Measurements from ENCODE around the gene HMG20A. TPM values are rescaled to one million over a fixed set of nuclear protein-coding genes. Genes with fewer than 3 reads are reported as not detected.

Gene HMG20A
- total and polyA plus RNA-seq, 2 experiments from 2014 or later = 17.8 to 57.8 TPM

DNA sequence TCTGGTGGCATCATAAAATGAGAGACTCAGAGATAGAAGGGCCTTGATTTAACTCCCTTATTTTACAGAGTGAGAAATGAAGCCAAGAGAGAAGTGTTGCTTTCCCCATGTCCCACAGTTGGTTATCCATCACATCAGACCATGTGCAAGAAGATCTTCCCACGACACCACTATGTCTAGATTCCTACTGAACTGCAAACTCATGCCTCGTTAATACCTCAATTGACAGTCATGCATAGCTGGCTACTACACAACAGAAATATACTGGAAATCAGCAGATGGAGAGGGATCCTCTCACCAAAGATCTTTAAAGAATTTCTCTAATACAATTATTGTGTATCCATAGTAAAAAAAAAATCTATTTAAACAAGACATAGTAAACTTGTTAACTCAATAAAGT is 34.1 kb upstream of the HMG20A start (continued):
- TF ChIP-seq, protein P1, sequence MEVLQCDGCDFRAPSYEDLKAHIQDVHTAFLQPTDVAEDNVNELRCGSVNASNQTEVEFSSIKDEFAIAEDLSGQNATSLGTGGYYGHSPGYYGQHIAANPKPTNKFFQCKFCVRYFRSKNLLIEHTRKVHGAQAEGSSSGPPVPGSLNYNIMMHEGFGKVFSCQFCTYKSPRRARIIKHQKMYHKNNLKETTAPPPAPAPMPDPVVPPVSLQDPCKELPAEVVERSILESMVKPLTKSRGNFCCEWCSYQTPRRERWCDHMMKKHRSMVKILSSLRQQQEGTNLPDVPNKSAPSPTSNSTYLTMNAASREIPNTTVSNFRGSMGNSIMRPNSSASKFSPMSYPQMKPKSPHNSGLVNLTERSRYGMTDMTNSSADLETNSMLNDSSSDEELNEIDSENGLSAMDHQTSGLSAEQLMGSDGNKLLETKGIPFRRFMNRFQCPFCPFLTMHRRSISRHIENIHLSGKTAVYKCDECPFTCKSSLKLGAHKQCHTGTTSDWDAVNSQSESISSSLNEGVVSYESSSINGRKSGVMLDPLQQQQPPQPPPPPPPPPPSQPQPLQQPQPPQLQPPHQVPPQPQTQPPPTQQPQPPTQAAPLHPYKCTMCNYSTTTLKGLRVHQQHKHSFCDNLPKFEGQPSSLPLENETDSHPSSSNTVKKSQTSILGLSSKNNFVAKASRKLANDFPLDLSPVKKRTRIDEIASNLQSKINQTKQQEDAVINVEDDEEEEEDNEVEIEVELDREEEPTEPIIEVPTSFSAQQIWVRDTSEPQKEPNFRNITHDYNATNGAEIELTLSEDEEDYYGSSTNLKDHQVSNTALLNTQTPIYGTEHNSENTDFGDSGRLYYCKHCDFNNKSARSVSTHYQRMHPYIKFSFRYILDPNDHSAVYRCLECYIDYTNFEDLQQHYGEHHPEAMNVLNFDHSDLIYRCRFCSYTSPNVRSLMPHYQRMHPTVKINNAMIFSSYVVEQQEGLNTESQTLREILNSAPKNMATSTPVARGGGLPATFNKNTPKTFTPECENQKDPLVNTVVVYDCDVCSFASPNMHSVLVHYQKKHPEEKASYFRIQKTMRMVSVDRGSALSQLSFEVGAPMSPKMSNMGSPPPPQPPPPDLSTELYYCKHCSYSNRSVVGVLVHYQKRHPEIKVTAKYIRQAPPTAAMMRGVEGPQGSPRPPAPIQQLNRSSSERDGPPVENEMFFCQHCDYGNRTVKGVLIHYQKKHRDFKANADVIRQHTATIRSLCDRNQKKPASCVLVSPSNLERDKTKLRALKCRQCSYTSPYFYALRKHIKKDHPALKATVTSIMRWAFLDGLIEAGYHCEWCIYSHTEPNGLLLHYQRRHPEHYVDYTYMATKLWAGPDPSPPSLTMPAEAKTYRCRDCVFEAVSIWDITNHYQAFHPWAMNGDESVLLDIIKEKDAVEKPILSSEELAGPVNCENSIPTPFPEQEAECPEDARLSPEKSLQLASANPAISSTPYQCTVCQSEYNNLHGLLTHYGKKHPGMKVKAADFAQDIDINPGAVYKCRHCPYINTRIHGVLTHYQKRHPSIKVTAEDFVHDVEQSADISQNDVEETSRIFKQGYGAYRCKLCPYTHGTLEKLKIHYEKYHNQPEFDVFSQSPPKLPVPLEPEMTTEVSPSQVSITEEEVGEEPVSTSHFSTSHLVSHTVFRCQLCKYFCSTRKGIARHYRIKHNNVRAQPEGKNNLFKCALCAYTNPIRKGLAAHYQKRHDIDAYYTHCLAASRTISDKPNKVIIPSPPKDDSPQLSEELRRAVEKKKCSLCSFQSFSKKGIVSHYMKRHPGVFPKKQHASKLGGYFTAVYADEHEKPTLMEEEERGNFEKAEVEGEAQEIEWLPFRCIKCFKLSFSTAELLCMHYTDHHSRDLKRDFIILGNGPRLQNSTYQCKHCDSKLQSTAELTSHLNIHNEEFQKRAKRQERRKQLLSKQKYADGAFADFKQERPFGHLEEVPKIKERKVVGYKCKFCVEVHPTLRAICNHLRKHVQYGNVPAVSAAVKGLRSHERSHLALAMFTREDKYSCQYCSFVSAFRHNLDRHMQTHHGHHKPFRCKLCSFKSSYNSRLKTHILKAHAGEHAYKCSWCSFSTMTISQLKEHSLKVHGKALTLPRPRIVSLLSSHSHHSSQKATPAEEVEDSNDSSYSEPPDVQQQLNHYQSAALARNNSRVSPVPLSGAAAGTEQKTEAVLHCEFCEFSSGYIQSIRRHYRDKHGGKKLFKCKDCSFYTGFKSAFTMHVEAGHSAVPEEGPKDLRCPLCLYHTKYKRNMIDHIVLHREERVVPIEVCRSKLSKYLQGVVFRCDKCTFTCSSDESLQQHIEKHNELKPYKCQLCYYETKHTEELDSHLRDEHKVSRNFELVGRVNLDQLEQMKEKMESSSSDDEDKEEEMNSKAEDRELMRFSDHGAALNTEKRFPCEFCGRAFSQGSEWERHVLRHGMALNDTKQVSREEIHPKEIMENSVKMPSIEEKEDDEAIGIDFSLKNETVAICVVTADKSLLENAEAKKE (CRISPR knock-in tag; IDR thresholded peaks at IDR 0.05) = no peak
- TF ChIP-seq EZH2 (IDR thresholded peaks at IDR 0.05; ENCODE audit: low read depth, unreplicated experiment) = no peak
- TF ChIP-seq NANOG (IDR thresholded peaks at IDR 0.05; ENCODE audit: borderline replicate concordance) = no peak
- TF ChIP-seq, protein P2, sequence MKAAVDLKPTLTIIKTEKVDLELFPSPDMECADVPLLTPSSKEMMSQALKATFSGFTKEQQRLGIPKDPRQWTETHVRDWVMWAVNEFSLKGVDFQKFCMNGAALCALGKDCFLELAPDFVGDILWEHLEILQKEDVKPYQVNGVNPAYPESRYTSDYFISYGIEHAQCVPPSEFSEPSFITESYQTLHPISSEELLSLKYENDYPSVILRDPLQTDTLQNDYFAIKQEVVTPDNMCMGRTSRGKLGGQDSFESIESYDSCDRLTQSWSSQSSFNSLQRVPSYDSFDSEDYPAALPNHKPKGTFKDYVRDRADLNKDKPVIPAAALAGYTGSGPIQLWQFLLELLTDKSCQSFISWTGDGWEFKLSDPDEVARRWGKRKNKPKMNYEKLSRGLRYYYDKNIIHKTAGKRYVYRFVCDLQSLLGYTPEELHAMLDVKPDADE (IDR thresholded peaks at IDR 0.05) = no peak
- TF ChIP-seq CREB1 (CRISPR knock-in tag; IDR thresholded peaks at IDR 0.05; ENCODE audit: low read depth) = no peak
- TF ChIP-seq ZNF331 (CRISPR knock-in tag; IDR thresholded peaks at IDR 0.05; ENCODE audit: low read depth) = no peak
- no peak for TF ChIP-seq STAT1 (IDR thresholded peaks at IDR 0.05; ENCODE audit: unreplicated experiment)

DNA sequence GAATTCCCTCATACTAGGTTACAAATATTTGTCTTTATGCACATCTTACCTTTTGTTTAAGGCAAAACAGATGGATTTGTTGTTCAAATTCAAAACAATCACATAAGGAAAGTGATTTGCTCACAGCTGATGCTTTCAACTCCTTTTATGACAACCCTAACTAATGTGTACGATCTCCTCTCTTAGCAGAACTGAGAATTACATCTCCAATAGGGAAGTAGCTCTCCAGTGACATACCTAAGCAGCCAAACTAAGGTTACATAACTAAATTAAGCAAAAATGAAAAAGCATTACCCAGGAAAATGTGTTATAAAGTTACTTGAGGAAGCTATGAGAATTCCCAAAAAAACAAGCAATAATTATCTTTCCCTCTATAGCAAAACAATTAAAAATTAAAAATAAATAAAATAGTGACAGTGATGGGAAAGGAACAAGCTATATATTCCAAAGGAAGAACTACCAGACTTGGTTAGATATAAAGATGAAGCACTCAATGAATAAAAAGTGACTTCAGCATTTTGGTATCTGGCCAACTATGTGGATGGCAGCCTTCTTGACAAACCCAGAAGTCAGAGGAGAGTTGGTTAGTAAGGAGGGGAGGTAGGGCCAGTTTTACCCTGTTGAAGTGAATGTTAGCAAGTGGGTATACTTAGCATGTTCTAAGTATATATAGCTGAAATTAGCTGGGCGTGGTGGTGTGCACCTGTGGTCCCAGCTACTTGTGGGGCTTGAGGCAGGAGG is 33.2 kb upstream of the HMG20A start:
- Histone ChIP-seq H3K27ac (ENCODE audit: low read depth) (no peak overlapping the region), H3K9me2 (ENCODE audit: insufficient read depth) (no peaks in the 10 kb centered on the region), H3K4me3 (no peak overlapping the region), H3K79me2 (replicated peaks; ENCODE audit: insufficient read depth) (peaks cover 72% of the 10 kb centered on the region), H3F3A (replicated peaks; ENCODE audit: low read depth) (no peaks in the 10 kb centered on the region), H2AFZ (no peak overlapping the region), H3K36me3 (ENCODE audit: insufficient read depth) (no peaks in the 10 kb centered on the region), H3K4me1 (ENCODE audit: insufficient read depth) (peaks cover 7% of the 10 kb centered on the region; the same call in 1 of the 2 replicates), H3K27me3 (ENCODE audit: insufficient read depth) (no peaks in the 10 kb centered on the region), H4K20me1 (replicated peaks; ENCODE audit: insufficient read depth) (peaks cover 8% of the 10 kb centered on the region; the same call in 1 of the 2 replicates), H3K4me2 (no peak overlapping the region)
- DNase-seq (ENCODE audit: low spot score) = no peak
- Mint-ChIP-seq H3K4me1 (peaks cover 28% of the 10 kb centered on the region), H3K9me3 (no peaks in the 10 kb centered on the region), H3K4me3 (no peak overlapping the region), H3K27ac (no peak overlapping the region), H3K36me3 (ENCODE audit: low read depth) (no peaks in the 10 kb centered on the region), H3K27me3 (ENCODE audit: insufficient read depth, low read depth, poor library complexity) (no peaks in the 10 kb centered on the region)
- ATAC-seq = no peak
- no peak for TF ChIP-seq EZH2phosphoT487 (IDR thresholded peaks at IDR 0.05; ENCODE audit: unreplicated experiment)
- TF ChIP-seq, protein P2 (IDR thresholded peaks at IDR 0.05) = no peak
- TF ChIP-seq JUNB (IDR thresholded peaks at IDR 0.05; ENCODE audit: unreplicated experiment) = no peak
- TF ChIP-seq ZNF114 (CRISPR knock-in tag; IDR thresholded peaks at IDR 0.05) = no peak
- TF ChIP-seq NANOG (IDR thresholded peaks at IDR 0.05; ENCODE audit: borderline replicate concordance) = no peak
- TF ChIP-seq ZNF331 (CRISPR knock-in tag; IDR thresholded peaks at IDR 0.05; ENCODE audit: low read depth) = no peak
- TF ChIP-seq, protein P3, sequence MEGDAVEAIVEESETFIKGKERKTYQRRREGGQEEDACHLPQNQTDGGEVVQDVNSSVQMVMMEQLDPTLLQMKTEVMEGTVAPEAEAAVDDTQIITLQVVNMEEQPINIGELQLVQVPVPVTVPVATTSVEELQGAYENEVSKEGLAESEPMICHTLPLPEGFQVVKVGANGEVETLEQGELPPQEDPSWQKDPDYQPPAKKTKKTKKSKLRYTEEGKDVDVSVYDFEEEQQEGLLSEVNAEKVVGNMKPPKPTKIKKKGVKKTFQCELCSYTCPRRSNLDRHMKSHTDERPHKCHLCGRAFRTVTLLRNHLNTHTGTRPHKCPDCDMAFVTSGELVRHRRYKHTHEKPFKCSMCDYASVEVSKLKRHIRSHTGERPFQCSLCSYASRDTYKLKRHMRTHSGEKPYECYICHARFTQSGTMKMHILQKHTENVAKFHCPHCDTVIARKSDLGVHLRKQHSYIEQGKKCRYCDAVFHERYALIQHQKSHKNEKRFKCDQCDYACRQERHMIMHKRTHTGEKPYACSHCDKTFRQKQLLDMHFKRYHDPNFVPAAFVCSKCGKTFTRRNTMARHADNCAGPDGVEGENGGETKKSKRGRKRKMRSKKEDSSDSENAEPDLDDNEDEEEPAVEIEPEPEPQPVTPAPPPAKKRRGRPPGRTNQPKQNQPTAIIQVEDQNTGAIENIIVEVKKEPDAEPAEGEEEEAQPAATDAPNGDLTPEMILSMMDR (conservative IDR thresholded peaks at IDR 0.05; ENCODE audit: low read depth in 2 of 2) = no peak

All from GM23338 (cell line).